ENCODE measurements around the gene DMD. TPM values are rescaled to one million over a fixed set of nuclear protein-coding genes. Genes with fewer than 3 reads are reported as not detected.

The DMD gene
- total RNA-seq, 1 donor from 2014 or later: 30.6 TPM

- H3K4me3 ChIP-seq: no peak overlapping the region
- peaks cover 7% of the 10 kb centered on the region for H3K27me3 Mint-ChIP-seq (ENCODE audit: insufficient read depth, low read depth)
- peak overlapping the region; percentile 7 for H3K27ac ChIP-seq
These were observed 1939.5 kb downstream of the DMD start for GRCh38 chrX:31271615-31272471.

GRCh38 chrX:31269914-31270313, 1941.4 kb downstream of the DMD start:
- peaks cover 3% of the 10 kb centered on the region for H3K9me3 Mint-ChIP-seq
- no peak overlapping the region for H3K27ac ChIP-seq
- DNase-seq (ENCODE audit: low spot score): no peak
- no peaks in the 10 kb centered on the region for H3K36me3 Mint-ChIP-seq
- peaks cover 24% of the 10 kb centered on the region for H3K4me1 ChIP-seq
- H3F3A ChIP-seq (ENCODE audit: low read depth): peaks cover 7% of the 10 kb centered on the region
- H3K36me3 ChIP-seq: no peaks in the 10 kb centered on the region
- H3K4me1 Mint-ChIP-seq: peaks cover 38% of the 10 kb centered on the region
- H4K20me1 ChIP-seq (ENCODE audit: low read depth): no peaks in the 10 kb centered on the region
- TF ChIP-seq EZH2phosphoT487 (IDR thresholded peaks at IDR 0.05): no peak
- TF ChIP-seq EZH2 (IDR thresholded peaks at IDR 0.05): no peak
- no peak for TF ChIP-seq CTCF (IDR thresholded peaks at IDR 0.05)
- no peaks in the 10 kb centered on the region for H3K27me3 ChIP-seq
- H3K79me2 ChIP-seq (ENCODE audit: low read depth): peaks cover 6% of the 10 kb centered on the region
- no peak overlapping the region for H3K4me2 ChIP-seq
- H3K4me3 ChIP-seq: no peak overlapping the region
- H3K4me3 Mint-ChIP-seq: no peak overlapping the region
- no peak overlapping the region for H3K27ac Mint-ChIP-seq
- H2AFZ ChIP-seq (replicated peaks): no peak overlapping the region
- peaks cover 4% of the 10 kb centered on the region for H3K27me3 Mint-ChIP-seq (ENCODE audit: insufficient read depth, low read depth)
- H3K9me3 ChIP-seq (ENCODE audit: low read depth): no peaks in the 10 kb centered on the region
- no peak overlapping the region for H3K9ac ChIP-seq

More at GRCh38 chrX:31271615-31272471, 1939.5 kb downstream of the DMD start:
- Histone ChIP-seq H4K20me1 (ENCODE audit: low read depth) (no peaks in the 10 kb centered on the region), H3K4me2 (peak overlapping the region; percentile 25), H2AFZ (replicated peaks) (no peak overlapping the region), H3K9me3 (ENCODE audit: low read depth) (no peaks in the 10 kb centered on the region), H3K9ac (no peak overlapping the region), H3K79me2 (ENCODE audit: low read depth) (no peaks in the 10 kb centered on the region), H3K36me3 (no peaks in the 10 kb centered on the region), H3F3A (ENCODE audit: low read depth) (peaks cover 7% of the 10 kb centered on the region), H3K4me1 (peaks cover 24% of the 10 kb centered on the region), H3K27me3 (no peaks in the 10 kb centered on the region)
- Mint-ChIP-seq H3K27ac (peak overlapping the region; percentile 35), H3K9me3 (peaks cover 4% of the 10 kb centered on the region), H3K4me3 (no peak overlapping the region), H3K36me3 (no peaks in the 10 kb centered on the region), H3K4me1 (peaks cover 39% of the 10 kb centered on the region)
- DNase-seq (ENCODE audit: low spot score): peak; percentile 9
- TF ChIP-seq EZH2phosphoT487 (IDR thresholded peaks at IDR 0.05) (no peak), CTCF (IDR thresholded peaks at IDR 0.05) (no peak), EZH2 (IDR thresholded peaks at IDR 0.05) (no peak)

GRCh38 chrX:31268359-31268758, 1943.0 kb downstream of the DMD start:
- Histone ChIP-seq H3K9me3 (ENCODE audit: low read depth) (no peaks in the 10 kb centered on the region), H3F3A (ENCODE audit: low read depth) (peaks cover 7% of the 10 kb centered on the region), H3K4me3 (no peak overlapping the region), H3K4me1 (peaks cover 8% of the 10 kb centered on the region), H3K27me3 (no peaks in the 10 kb centered on the region), H3K36me3 (no peaks in the 10 kb centered on the region), H4K20me1 (ENCODE audit: low read depth) (no peaks in the 10 kb centered on the region), H2AFZ (replicated peaks) (no peak overlapping the region), H3K9ac (no peak overlapping the region), H3K4me2 (no peak overlapping the region), H3K27ac (no peak overlapping the region), H3K79me2 (ENCODE audit: low read depth) (peaks cover 14% of the 10 kb centered on the region)
- H3K27ac Mint-ChIP-seq: no peak overlapping the region
- peaks cover 3% of the 10 kb centered on the region for H3K9me3 Mint-ChIP-seq
- H3K4me1 Mint-ChIP-seq: peaks cover 38% of the 10 kb centered on the region
- no peak overlapping the region for H3K4me3 Mint-ChIP-seq
- peaks cover 4% of the 10 kb centered on the region for H3K27me3 Mint-ChIP-seq (ENCODE audit: insufficient read depth, low read depth)
- TF ChIP-seq EZH2phosphoT487 (IDR thresholded peaks at IDR 0.05): no peak
- TF ChIP-seq EZH2 (IDR thresholded peaks at IDR 0.05): no peak
- peak; percentile 22 for TF ChIP-seq CTCF (IDR thresholded peaks at IDR 0.05)
- no peaks in the 10 kb centered on the region for H3K36me3 Mint-ChIP-seq
- peak; percentile 22 for DNase-seq (ENCODE audit: low spot score)

Measured in neural progenitor cell (in vitro differentiated cells).